HepG2 (cell line): ENCODE data around the gene NDUFS2. TPM values are rescaled to one million over a fixed set of nuclear protein-coding genes. Genes with fewer than 3 reads are reported as not detected.

ENCODE experiments used
- DRAP1 ChIP-seq: IDR thresholded peaks from 2 replicates; pipeline ENCODE4 v1.6.1; 2016; ENCODE audit warnings: missing genetic modification reagents, missing compliant biosample characterization
- NFYC ChIP-seq: IDR thresholded peaks from 2 replicates; pipeline ENCODE4 v1.6.1; 2016; ENCODE audit warnings: missing genetic modification reagents, missing compliant biosample characterization
- PAXIP1 ChIP-seq: sonication (generic); formaldehyde crosslinking; conservative IDR thresholded peaks from 2 replicates; pipeline ENCODE4 v1.4.0; 2020; ENCODE audit warnings: mild to moderate bottlenecking, missing genetic modification reagents, moderate library complexity
- RFX1 ChIP-seq: fragments of 450-650 bp; IDR thresholded peaks from 2 replicates; pipeline ENCODE4 v1.6.1; 2017
- SIN3A ChIP-seq: IDR thresholded peaks from 2 replicates; pipeline ENCODE4 v1.6.1; 2011; ENCODE audit warnings: low read depth, mild to moderate bottlenecking, control low read depth, low read length, borderline replicate concordance
- SP4 ChIP-seq: sonication (generic); formaldehyde crosslinking; IDR thresholded peaks from 2 replicates; pipeline ENCODE4 v1.8.1; 2023; ENCODE audit warnings: mild to moderate bottlenecking, missing genetic modification reagents
- XRCC5 ChIP-seq: fragments of 200-400 bp; formaldehyde crosslinking; optimal IDR thresholded peaks from 2 replicates; pipeline ENCODE3; 2017; ENCODE audit warnings: mild to moderate bottlenecking, low read length
- ZNF737 ChIP-seq: sonication (generic); formaldehyde crosslinking; IDR thresholded peaks from 2 replicates; pipeline ENCODE4 v1.5.0; 2020; ENCODE audit warnings: missing genetic modification reagents, mild to moderate bottlenecking, borderline replicate concordance
- polyA plus RNA-seq, 8 experiments: library from polyadenylated mRNA; depleted of rRNA in 3 of 8; stranded (reverse) in 7 of 8; unstranded in 1 of 8; fragments of >200 nt; fragmentation: Illumina TruSeq in 4 of 8; extraction: Trizol in 4 of 8; gene quantifications; 2 replicates each; pipeline versions ENCODE4 v1.2.1 to v1.2.3, GENCODE V29; 2011 to 2016; ENCODE audit warnings: low read depth in 4 of 8, missing spikeins in 1 of 8, mixed read lengths in 1 of 8; ENCODE audit not compliant: insufficient read depth in 1 of 8
- total RNA-seq, 5 experiments: library from RNA; depleted of rRNA; stranded (reverse); fragments of >200 nt; fragmentation: Illumina TruSeq; extraction: Trizol; gene quantifications; 2 replicates each; pipeline ENCODE4 v1.2.3, GENCODE V29; 2016; ENCODE audit warnings: low read depth in 1 of 5

Gene NDUFS2
- total and polyA plus RNA-seq, 2 of the 13 experiments (the other 11 are each of a cell fraction or from before 2014, with no cell fraction given): 89.9 to 118 TPM

- no peak for TF ChIP-seq PAXIP1
- TF ChIP-seq ZNF737 (CRISPR knock-in tag): no peak
- no peak for TF ChIP-seq RFX1
- peak; percentile 53 for TF ChIP-seq XRCC5
- TF ChIP-seq SP4 (CRISPR knock-in tag): 0 out of 2 replicates have a peak, but pooled peaks have one; percentile 61
- TF ChIP-seq NFYC (CRISPR knock-in tag): peak; percentile 68
- TF ChIP-seq SIN3A: peak; percentile 66; the same call in 1 of the 2 replicates
- TF ChIP-seq DRAP1: peak; percentile 80
Measured at GRCh38 chr1:161198897-161199431, 3.2 kb upstream of the NDUFS2 start, which contains the start of gene ADAMTS4 (continued).
